ENCODE measurements around the gene NDRG4. TPM values are rescaled to one million over a fixed set of nuclear protein-coding genes. Genes with fewer than 3 reads are reported as not detected.

The NDRG4 gene
- total RNA-seq, 4 donors from 2014 or later = 9.5 to 47.0 (median 21.3) TPM

DNA sequence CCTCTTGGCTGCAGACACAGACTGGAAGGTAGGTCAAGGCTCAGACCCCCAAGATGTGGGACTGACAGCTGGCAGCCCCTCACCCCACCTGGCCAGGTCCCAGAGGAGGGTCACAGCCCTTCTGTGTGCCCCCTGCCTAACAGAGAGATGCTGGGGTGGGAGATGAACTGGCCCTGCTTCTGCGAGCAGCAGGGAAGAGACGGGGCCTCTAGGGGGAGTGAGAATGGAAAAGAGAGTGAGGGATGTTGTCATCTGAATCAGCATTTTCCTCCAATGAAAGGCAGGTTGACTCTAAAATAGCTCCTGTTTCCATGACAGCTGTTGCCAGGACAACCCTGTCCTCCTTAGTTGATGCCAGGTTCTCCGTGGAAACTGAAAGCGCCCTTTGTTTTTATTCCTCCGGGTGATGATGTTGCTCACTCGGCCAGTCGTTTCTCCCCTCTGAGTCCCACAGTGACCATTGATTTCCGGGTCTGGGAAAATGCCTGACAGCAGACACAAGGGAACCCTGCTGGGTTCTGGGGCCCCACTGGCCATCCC, 4.9 kb upstream of the NDRG4 start:
- DNase-seq (ENCODE audit: low spot score) (no peak), ATAC-seq (ENCODE audit: low FRiP score) (peak; percentile 16)
- TF ChIP-seq, protein P1, sequence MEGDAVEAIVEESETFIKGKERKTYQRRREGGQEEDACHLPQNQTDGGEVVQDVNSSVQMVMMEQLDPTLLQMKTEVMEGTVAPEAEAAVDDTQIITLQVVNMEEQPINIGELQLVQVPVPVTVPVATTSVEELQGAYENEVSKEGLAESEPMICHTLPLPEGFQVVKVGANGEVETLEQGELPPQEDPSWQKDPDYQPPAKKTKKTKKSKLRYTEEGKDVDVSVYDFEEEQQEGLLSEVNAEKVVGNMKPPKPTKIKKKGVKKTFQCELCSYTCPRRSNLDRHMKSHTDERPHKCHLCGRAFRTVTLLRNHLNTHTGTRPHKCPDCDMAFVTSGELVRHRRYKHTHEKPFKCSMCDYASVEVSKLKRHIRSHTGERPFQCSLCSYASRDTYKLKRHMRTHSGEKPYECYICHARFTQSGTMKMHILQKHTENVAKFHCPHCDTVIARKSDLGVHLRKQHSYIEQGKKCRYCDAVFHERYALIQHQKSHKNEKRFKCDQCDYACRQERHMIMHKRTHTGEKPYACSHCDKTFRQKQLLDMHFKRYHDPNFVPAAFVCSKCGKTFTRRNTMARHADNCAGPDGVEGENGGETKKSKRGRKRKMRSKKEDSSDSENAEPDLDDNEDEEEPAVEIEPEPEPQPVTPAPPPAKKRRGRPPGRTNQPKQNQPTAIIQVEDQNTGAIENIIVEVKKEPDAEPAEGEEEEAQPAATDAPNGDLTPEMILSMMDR (IDR thresholded peaks at IDR 0.05) = no peak

DNA sequence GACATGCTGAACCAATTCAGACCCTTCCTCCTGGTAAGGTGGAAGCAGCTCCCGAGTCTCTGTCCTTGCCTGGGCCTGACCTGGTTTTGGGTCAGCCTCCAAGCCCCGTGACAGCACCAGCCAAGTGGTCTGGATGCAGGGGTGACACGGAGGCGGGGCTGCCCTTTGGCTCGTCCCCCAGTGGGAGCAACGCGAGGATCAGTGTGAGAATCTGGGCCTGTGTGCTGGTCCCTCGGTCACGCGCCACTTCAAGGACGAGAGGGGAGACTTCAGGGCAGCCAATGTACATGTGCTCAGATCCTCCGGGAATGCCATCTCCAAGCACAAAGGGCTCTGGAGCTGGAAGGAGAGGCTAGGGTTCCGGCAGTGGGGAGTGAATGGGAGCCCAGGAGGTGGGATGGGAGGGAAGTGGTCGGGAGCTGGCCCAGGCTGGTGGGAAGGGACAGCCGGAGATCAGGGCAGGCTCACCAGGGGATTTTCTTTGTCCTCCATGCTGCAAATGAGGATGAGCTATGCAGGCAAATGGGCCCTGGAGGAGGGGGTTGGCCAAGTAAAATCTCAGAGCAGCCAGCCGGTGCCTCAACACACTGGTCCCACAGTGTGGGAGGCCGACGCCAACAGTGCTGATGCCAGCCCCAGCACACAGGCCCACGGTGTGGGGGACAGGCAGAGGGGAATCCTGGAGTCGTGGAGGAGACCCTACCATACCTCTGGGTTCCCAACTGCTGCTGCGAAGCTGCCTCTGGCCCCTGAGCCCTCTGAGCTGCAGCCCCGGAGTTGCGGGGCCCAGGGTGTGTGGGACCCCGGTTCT, 4.2 kb upstream of the NDRG4 start:
- no peak for DNase-seq (ENCODE audit: low spot score)
- ATAC-seq (ENCODE audit: low FRiP score) = no peak
- TF ChIP-seq, protein P1 (IDR thresholded peaks at IDR 0.05) = no peak

DNA sequence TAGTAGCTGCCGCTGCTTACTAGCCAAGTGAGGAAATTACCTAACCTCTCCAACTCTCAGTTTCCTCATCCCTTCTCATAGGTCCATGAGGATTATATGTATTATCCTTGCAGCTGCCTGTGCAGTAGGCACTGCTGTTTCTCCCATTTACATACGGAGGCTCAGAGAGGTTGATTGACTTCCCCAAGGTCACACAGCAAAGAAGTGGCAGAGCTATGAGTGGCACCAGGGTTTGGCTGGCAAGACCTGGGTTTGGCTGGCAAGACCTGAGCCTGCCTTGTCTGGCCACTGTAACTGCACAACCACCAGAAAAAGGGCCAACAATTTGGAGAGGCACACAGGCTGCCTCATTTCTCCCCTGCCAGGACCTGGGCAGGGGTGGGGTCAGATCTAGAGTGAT, 2.5 kb upstream of the NDRG4 start:
- TF ChIP-seq, protein P1 (IDR thresholded peaks at IDR 0.05) = no peak
- ATAC-seq (ENCODE audit: low FRiP score) = no peak
- no peak for DNase-seq (ENCODE audit: low spot score)

DNA sequence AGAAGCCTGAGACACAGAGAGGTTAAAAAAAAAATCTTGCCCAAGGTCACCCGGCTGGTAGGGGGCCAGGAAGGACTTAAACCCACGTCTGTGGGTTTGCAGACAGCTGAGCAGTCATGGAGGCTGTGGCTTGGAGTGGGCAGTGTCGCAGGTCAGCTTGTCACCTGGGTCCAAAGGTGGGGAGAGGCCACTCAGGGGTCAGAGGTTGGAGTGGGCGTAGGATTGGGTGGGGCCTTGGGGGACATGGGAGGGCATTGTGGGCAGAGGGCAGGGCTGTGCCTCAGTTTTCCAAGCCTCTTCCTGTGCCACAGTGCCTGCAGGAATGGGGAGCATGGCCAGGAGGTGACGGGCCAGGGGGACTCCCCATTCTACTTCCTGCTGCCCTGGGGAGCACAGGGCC, 2.0 kb upstream of the NDRG4 start:
- TF ChIP-seq, protein P1 (IDR thresholded peaks at IDR 0.05) = no peak
- no peak for ATAC-seq (ENCODE audit: low FRiP score)
- no peak for DNase-seq (ENCODE audit: low spot score)

DNA sequence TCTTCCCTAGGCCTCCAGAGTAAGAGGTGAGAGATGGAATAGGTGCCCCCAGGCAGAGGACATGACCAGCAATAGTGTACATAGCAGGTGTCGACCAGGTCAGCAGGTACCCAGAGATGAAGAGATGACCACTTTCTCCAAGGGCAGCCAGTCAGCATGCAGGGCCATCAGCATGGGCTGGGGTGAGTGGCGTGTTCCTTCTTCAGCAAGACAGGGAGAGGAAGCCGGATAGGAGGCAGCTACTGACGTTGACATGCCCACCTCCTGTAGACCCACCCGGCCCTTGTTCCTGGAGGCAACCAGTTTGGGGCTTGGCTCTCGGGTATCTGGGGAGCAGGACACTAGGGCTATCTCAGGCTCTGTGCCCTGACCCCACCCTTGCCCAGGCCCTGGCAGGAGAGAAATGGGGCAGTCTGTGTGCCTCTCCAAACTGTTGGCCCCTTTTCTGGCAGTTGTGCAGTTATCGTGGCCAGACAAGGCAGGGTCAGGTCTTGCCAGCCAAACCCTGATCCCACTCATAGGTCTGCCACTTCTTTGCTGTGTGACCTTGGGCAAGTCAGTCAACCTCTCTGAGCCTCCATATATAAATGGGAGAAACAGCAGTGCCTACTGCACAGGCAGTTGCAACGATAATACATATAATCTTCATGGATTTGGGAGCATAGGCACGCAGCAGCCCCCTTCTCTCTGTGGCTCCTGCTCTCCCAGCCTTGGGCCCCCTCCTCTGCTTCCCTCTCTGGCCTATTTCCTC, 1.4 kb upstream of the NDRG4 start:
- TF ChIP-seq, protein P1 (IDR thresholded peaks at IDR 0.05) = no peak
- DNase-seq (ENCODE audit: low spot score) (no peak), ATAC-seq (ENCODE audit: low FRiP score) (no peak)

DNA sequence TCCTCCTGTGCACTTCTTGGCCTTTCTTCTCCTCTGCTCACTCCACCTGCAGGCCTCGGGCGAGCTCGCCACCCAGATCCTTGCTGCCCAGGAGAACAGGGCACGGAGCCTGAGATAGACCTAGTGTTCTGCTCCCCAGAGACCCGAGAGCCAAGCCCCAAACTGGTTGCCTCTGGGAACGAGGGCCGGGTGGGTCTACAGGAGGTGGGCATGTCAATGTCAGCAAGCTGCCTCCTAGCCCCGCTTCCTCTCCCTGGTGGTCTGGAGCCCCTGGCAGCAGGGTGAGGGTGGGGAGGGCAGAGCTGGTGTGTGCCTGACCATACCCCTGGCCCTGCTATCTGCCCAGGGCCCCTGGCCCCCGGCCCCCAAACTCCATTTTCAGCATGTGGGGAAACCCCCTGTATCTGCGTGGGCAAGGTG, 841 bp upstream of the NDRG4 start:
- no peak for DNase-seq (ENCODE audit: low spot score)
- TF ChIP-seq, protein P1 (IDR thresholded peaks at IDR 0.05) = no peak
- ATAC-seq (ENCODE audit: low FRiP score) = no peak

All from omental fat pad (tissue), 4 donors.